AG04449 (cell line): ENCODE measurements around the gene TBX15.

ENCODE experiments used
- CTCF ChIA-PET: fragments of 350-600 bp; formaldehyde crosslinking; extraction: SDS; loops from one replicate; lab custom pipeline; 2021; ENCODE audit warnings: antibody characterized with exemption; lab: Yijun Ruan, JAX
- POLR2A ChIA-PET: fragments of 400-600, 350-600 bp; formaldehyde crosslinking; extraction: SDS; loops from one replicate; lab custom pipeline; 2020; ENCODE audit warnings: antibody characterized with exemption, inconsistent platforms; lab: Yijun Ruan, JAX
- DNase-seq: peaks from one replicate; pipeline ENCODE4 v3.0.0-alpha.2; 2010; ENCODE audit warnings: low read depth, low spot score
- H3K4me3 ChIP-seq: 2 replicates; pipeline ENCODE4 v1.5.1; 2011; ENCODE audit warnings: low read depth, mild to moderate bottlenecking, control low read depth, low read length
- TF ChIP-seq, protein P1 (sequence below): IDR thresholded peaks from one replicate; pipeline ENCODE4 v1.5.1; 2011; ENCODE audit warnings: mild to moderate bottlenecking, moderate library complexity, low read length, control low read depth, inconsistent platforms; ENCODE audit not compliant: insufficient read depth; ENCODE audit errors: missing control alignments

The TBX15 gene

DNA sequence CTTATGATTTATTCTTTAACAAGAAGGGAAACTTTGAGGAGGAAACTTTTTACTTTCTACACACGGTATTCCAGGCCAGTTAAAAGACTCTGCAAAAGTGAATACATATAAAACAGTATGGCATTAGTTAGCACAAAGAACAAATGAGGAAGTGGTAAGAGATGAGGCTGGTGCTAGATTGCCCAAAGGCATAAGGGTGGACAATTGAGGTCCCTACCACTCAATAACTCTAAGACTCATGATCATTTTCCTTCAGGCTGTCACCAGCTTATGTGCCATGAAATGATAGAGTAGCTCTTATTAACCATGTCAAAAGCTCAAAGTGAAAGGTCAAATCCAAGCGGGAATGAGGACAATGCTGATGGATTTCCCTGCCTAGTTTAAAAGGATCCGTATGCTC is 124.5 kb downstream of the TBX15 start:
- no peak for DNase-seq
- H3K4me3 ChIP-seq = no peak overlapping the region
- CTCF ChIA-PET = no interaction called here
- TF ChIP-seq, protein P1, sequence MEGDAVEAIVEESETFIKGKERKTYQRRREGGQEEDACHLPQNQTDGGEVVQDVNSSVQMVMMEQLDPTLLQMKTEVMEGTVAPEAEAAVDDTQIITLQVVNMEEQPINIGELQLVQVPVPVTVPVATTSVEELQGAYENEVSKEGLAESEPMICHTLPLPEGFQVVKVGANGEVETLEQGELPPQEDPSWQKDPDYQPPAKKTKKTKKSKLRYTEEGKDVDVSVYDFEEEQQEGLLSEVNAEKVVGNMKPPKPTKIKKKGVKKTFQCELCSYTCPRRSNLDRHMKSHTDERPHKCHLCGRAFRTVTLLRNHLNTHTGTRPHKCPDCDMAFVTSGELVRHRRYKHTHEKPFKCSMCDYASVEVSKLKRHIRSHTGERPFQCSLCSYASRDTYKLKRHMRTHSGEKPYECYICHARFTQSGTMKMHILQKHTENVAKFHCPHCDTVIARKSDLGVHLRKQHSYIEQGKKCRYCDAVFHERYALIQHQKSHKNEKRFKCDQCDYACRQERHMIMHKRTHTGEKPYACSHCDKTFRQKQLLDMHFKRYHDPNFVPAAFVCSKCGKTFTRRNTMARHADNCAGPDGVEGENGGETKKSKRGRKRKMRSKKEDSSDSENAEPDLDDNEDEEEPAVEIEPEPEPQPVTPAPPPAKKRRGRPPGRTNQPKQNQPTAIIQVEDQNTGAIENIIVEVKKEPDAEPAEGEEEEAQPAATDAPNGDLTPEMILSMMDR = no peak
- POLR2A ChIA-PET = no interaction called here

DNA sequence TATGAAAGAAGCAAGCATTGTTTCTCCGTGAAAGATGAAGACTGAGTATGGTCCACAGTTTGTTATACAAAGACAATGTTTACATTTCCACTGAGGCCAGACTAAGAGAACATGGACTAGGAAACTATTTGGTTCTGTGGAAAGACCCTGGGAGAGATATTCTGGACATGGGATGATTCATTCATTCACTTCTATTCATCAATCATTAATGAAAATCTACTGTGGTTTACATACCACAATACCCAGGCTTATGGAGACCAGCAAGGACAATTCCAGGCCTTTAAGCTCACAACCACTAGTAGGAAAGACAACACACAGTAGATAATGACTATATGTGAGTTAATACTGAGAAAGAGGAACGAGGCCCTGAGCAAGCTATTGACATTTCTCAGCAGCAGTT is 125.4 kb downstream of the TBX15 start:
- DNase-seq = peak; percentile 24
- CTCF ChIA-PET = no interaction called here
- H3K4me3 ChIP-seq = no peak overlapping the region
- POLR2A ChIA-PET = no interaction called here
- TF ChIP-seq, protein P1 = no peak

DNA sequence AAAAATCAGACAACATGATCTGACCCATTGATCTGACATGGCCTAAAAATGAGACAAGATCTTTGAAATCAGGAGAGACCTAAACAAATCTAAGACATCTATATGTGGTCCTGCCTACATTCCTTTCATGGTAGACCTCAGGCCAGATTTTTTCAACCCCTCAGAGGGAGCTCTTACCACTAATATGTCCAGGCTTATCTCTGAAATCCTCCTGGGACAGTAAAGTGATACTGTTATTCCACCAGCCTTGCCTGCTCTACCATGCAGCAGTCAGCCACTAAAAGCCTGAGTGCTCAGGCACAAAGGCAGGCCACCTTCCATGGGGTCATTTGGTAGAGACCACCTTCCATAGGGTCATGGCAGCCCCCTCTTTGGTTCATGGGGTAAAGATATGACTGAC is 126.9 kb downstream of the TBX15 start:
- POLR2A ChIA-PET = no interaction called here
- DNase-seq = no peak
- CTCF ChIA-PET = no interaction called here
- TF ChIP-seq, protein P1 = no peak
- no peak overlapping the region for H3K4me3 ChIP-seq

DNA sequence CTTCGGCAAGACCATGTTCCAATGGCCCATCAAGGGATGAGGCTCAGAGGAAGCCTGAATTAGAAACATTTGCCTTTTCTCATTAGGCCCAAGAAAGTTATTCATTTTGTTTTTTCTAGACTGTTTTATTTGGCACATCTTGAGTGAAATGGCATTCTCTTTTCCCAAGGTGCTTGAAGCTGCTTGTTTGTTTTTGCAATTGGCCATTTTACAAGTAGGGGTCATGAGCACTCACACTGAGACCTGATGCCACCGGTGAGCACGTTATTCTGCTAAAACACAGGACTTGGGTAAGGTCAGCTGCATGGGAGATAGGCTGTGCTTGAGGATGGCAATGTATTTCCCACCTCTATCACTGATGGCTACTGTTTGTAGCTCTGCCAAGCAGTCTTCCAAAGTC is 128.1 kb downstream of the TBX15 start:
- POLR2A ChIA-PET = no interaction called here

DNA sequence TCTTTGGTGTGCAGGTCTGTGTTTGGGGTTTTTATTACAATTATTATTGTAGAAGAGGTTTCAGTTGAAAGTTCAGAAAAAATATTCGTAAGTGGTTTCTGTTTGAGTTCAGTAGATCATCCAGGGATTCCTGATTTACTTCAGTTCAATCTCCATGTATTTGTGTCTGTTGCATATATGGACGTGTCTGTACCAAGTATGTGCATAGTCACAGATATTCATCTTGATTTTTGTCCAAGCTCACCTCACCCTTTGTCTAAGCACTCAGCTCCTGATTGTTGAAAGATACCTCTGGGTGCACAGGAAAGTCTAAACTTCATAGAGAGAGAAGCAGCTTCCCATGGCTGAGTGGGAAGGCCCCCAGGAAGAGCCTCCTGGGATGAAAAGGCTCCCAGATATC is 141.7 kb downstream of the TBX15 start:
- POLR2A ChIA-PET = no interaction called here
- TF ChIP-seq, protein P1 = no peak
- H3K4me3 ChIP-seq = no peak overlapping the region
- CTCF ChIA-PET = no interaction called here
- no peak for DNase-seq

More for the DNA sequence above, 128.1 kb downstream of the TBX15 start:
- H3K4me3 ChIP-seq = no peak overlapping the region
- no peak for DNase-seq
- CTCF ChIA-PET = no interaction called here
- TF ChIP-seq, protein P1 = no peak

DNA sequence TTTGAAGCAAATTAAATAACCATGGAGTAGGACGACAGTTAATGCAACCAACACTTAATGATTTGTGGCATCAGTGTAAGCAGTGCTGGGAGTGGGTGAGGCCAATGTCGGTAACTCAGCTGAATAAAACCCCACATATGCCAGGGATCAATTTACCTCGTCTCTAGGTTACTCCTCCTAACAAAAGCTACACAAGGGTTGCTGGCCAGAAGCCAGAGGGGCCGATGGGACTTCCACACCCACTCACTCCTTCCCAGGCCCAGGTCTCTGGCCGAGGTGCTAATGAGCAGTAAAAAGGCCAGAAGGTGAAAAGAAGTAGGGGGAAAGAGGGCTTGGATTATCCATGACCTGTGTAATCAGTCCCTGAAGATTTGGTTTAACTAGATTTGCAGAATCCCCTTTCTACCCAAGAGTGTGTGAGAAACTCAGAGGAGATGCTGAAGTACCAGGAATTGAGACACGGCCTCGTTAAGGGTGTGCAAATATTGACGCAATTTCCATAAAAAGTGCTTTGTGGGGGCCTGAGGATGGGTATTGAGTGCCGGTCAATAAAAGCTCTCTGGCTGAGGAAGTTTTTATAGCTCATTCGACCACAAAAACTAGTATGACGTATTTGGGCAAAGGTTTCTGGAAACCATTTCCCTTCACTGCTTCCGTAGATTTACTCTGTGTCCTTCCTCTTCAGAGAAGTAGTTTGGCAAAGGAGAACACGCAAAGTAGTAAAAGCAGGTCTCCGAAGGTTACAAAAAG is 145.5 kb downstream of the TBX15 start:
- no peak for DNase-seq
- TF ChIP-seq, protein P1 = no peak
- ChIA-PET POLR2A (no interaction called here), CTCF (no interaction called here)
- H3K4me3 ChIP-seq = no peak overlapping the region
